Astrocyte of the cerebellum (primary cell): ENCODE measurements around the gene PIGH.
"Not testable (repeated sequence)": the region's sequence is repeated elsewhere in the genome, so short reads cannot be mapped to it uniquely, and the experiment has no call there.

Experiments
- DNase-seq: peaks from one replicate; pipeline ENCODE4 v3.0.0-alpha.2; 2011; ENCODE audit warnings: low read depth
- H3K4me3 ChIP-seq: 2 replicates; pipeline ENCODE4 v1.5.1; 2011; ENCODE audit warnings: mild to moderate bottlenecking, low read depth, low read length, moderate library complexity
- CTCF ChIP-seq: IDR thresholded peaks from 2 replicates; pipeline ENCODE4 v1.5.1; 2012; ENCODE audit warnings: low read length, low read depth, moderate library complexity, mild to moderate bottlenecking; ENCODE audit errors: missing control alignments
- in situ Hi-C: cut with HindIII; loops from 2 replicates; pipeline ENCODE4 v1.10.0; 2017; ENCODE audit warnings: low sequenced_read_pairs

Gene PIGH

GRCh38 chr14:67627519-67627918, 27.5 kb upstream of the PIGH start:
- no peak for TF ChIP-seq CTCF
- no peak for DNase-seq
- in situ Hi-C loops: no loop called here
- no peak overlapping the region for H3K4me3 ChIP-seq

GRCh38 chr14:67626131-67626530, 26.1 kb upstream of the PIGH start:
- H3K4me3 ChIP-seq, DNase-seq, in situ Hi-C loops: not testable (repeated sequence)

GRCh38 chr14:67623114-67623513, 23.0 kb upstream of the PIGH start:
- H3K4me3 ChIP-seq: no peak overlapping the region
- no peak for TF ChIP-seq CTCF
- peak; percentile 46 for DNase-seq
- in situ Hi-C loops: no loop called here

- DNase-seq: peak; percentile 67
- H3K4me3 ChIP-seq: no peak overlapping the region
- no peak for TF ChIP-seq CTCF
- in situ Hi-C loops: no loop called here
Observed at GRCh38 chr14:67622675-67623074, 22.6 kb upstream of the PIGH start.

GRCh38 chr14:67620217-67620785, 20.2 kb upstream of the PIGH start:
- in situ Hi-C loops: no loop called here
- peak overlapping the region; percentile 68 for H3K4me3 ChIP-seq
- DNase-seq: no peak
- TF ChIP-seq CTCF: no peak

GRCh38 chr14:67619446-67620216, 19.6 kb upstream of the PIGH start, which contains the start of gene ARG2:
ARG2 (plus strand) TSS chr14:67619920; CDS start chr14:67619978, 58 bp downstream.
- peak; percentile 64 for DNase-seq
- no peak for TF ChIP-seq CTCF
- peak within 1 kb of the TSS; percentile 68 for H3K4me3 ChIP-seq
- in situ Hi-C loops: no loop called here

GRCh38 chr14:67618617-67619063, 18.6 kb upstream of the PIGH start:
- in situ Hi-C loops: no loop called here

More at GRCh38 chr14:67618617-67619063, 18.6 kb upstream of the PIGH start:
- DNase-seq: peak; percentile 74
- H3K4me3 ChIP-seq: no peak overlapping the region
- peak; percentile 62 for TF ChIP-seq CTCF
